GM18951 (cell line): ENCODE data around the gene HIF3A.

Experiments
- POLR2A ChIP-seq: IDR thresholded peaks from 4 replicates; pipeline ENCODE4 v1.6.1; 2011; ENCODE audit warnings: mild to moderate bottlenecking; ENCODE audit not compliant: insufficient read length, insufficient read depth; ENCODE audit errors: extremely low read depth
- in situ Hi-C: fragments of 300-500 bp; cut with MboI; formaldehyde crosslinking; loops from one replicate; pipeline ENCODE4 v1.12.0; 2022; ENCODE audit warnings: low sequenced_read_pairs, mixed read lengths, inconsistent platforms; ENCODE audit not compliant: unreplicated experiment

HIF3A gene

DNA sequence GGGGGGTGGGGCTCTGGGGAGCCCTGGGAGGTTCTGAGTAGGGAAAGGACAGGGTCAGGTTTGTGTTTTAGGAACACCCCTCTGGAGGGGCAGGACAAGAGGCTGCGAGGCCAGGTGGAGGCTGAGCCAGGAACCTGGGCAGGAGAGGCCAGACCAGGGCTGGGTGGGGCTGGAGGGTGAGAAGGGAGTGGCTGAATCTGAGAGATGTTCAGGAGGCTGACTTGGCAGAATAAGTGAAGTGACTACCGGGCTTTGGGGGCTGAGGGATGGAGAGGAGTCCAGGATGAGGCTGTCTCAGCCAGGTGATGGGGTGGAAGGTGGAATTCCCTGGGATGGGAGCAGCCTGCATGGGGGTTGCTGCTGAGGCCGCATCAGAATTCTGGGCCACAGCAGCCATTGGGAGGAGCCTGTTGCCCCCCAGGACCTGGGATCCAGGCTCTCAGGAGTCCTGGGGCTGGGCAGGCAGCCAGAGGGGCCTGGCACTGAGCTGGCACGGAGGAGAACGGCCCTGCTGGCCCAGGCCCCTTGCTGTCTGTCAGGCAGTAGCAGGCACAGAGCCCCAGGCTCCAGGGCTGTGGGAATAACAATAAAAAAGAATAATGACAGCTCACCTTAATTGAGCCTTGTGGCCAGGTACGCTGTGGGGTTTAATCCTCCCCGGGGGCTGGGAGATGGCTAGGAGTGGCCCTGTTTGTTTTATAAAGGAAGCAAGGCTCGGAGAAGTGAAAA lies 53.4 kb downstream of the HIF3A start:
- in situ Hi-C loops = no loop called here
- peak; percentile 6 for TF ChIP-seq POLR2A

DNA sequence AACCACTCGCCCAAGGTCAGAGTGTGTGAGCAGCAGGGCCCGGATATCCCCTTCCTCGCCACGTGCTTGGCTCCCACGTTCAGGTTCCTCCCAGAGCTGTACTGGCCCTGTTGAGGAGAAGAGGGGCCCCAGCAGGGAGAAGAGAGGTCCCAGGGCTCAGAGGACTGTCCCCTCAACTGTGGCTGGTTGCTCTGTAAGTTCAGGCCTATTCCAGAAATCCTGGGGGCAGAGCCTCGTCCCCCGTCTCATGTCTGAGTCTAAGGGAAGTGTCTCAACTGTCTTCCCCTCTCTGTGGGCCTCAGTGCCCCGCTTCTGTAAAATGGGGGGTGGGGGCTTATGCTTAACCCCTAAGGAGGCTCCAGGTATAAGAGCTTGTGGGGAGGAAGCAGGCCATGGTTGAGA lies 53.9 kb downstream of the HIF3A start:
- in situ Hi-C loops = no loop called here
- TF ChIP-seq POLR2A = no peak

DNA sequence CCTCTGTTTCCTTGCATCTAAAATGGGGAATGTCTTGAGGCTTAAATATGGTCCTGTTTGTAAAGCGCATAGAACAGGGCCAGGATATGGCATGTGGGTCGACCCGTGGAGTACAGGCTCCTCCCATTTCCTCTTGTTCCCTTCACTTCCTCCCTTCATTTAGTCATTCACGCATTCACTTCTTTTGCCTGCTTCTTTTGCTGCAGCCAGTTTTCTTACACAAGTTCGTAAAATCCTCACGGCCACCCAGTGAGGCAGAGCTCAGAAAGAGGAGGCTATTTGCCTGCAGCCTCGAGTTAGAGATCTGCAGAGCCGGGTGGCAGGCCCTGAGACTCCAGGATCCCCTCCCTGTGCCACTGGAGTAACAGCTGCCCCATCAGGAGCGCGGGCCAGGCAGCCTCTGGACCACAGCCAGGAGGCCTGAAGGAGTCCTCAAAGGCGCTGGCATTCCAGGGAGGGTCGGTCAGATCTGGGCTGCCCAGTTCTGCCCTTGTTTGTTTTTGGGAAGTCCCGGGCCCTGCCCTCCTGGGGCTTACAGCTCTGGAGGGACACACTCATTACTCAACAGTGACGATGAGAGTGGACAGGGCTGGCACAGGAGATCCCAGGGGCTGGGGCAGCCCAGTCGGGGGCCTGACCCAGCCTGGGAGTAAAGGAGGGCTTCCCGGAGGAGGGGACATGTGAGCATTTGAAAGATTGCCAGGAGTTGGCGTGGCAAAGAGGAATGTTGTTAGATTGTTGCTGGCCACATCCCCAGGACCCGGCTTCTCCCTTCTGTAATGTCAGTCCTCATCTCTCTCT lies 54.6 kb downstream of the HIF3A start:
- TF ChIP-seq POLR2A = no peak
- in situ Hi-C loops = no loop called here

DNA sequence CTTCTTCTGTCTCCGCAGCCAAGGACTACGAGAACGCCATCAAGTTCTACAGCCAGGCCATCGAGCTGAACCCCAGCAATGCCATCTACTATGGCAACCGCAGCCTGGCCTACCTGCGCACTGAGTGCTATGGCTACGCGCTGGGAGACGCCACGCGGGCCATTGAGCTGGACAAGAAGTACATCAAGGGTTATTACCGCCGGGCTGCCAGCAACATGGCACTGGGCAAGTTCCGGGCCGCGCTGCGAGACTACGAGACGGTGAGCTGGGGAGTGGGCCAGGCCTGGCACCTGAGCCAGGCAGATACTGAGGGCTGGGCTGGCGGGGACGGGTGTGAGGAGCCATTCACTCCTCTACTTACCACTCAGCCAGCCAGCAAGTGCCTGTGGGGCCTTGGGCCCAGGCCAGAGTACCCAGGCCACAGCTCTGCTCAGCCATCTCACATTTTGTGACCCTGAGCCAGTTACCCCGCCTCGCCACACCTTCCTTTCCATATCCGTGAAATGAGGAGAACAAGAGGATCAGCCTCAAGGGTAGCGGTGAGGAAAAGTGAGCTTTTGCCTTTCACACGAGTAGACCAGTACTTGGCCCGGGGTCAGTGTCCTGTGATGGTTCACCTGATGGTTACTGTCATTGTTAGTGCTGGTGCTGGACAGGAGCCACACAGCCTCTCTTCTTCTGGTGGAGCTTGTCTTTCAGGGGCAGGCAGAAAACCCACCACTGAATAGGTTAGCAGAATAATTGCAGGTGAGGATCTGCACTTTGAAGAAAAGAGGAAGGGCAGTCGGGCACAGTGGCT lies 57.1 kb downstream of the HIF3A start:
- no peak for TF ChIP-seq POLR2A

DNA sequence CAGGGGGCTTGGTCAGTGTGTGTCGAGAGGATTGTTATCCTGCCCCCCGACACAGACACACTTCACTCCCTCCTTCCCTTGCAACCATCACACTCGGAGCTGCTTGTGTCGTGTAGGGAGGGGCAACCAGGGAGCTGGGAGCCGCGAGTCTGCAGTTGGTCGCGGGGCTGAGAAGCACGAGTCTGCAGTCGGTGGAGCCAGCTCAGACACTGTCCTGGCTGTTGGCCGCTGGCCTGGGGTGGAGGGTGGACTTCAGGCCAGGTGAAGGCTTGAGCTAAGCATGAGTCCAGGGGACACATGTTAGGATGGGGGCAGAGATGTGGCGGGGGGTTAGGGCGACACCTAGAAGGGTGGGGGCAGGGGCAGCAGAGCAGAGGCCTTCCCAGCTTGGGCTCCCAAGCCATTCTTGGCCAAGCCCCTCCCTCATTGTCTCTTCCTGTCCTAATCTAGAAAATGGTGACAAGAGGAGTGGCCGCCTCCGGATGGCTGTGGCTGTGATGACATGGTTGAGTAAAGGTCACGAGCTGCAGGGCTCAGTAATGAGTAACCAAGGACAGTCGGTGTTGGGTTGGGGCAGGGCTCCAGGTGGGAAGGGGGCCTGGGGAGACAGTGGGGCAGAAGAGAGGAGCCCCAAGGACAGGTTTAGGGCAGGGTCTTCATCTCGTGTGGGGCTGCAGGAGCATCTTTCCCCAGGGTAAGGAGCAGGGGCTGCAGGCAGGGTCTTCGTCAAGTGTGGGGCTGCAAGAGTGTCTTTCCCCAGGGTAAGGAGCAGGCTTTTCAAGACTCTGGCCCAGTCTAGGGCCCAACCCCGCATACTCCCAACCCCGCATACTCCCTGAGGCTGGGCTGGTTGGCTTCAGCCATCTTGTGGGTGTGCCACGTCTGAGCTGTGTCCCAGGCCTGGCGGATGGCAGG lies 58.6 kb downstream of the HIF3A start:
- in situ Hi-C loops = no loop called here

More for the DNA sequence above, 57.1 kb downstream of the HIF3A start:
- in situ Hi-C loops = no loop called here

DNA sequence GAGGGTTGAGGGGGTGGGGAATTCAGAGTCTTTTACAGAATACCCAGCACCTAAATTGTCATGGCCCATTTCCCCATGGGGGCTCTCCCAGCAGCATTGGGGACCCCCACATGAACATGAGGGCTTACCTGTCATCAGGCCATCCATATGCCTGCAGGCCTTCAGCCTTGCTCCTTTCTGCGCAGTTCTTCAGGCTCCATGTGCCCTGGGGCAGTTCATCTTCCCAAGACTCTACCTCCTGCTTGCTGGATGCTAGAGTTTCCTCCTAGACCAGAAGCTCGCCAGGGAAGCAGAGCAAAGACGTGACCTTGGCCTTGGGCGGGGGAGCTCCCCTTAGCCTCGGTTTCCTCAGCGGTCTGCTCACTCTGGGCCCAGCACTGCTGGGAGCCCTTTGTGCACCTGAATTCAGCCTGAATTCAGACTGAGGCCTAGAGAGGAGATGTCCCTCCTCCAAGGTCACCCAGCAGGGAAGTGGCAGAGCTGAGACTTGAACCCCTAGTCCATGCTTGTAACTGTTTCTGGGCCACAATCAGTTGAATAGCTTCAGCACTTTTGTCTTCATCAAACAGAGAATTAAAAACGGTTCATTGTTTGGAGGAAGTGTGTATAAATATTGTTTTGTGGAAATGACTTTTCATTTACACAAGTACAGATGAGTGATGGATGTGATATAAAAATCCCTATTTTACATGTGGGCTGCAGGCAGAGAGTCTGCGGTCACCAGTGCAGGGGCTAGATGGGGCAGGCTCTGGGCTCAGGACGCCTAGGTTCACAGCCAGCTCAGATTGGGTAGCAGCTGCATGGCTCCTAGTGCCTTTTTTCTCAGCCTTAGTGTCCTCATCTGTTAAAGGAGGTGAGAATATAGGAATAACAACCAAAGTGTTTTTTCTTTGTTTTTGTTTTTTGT lies 59.6 kb downstream of the HIF3A start:
- in situ Hi-C loops = no loop called here
- TF ChIP-seq POLR2A = no peak

More for the DNA sequence above, 58.6 kb downstream of the HIF3A start:
- no peak for TF ChIP-seq POLR2A

DNA sequence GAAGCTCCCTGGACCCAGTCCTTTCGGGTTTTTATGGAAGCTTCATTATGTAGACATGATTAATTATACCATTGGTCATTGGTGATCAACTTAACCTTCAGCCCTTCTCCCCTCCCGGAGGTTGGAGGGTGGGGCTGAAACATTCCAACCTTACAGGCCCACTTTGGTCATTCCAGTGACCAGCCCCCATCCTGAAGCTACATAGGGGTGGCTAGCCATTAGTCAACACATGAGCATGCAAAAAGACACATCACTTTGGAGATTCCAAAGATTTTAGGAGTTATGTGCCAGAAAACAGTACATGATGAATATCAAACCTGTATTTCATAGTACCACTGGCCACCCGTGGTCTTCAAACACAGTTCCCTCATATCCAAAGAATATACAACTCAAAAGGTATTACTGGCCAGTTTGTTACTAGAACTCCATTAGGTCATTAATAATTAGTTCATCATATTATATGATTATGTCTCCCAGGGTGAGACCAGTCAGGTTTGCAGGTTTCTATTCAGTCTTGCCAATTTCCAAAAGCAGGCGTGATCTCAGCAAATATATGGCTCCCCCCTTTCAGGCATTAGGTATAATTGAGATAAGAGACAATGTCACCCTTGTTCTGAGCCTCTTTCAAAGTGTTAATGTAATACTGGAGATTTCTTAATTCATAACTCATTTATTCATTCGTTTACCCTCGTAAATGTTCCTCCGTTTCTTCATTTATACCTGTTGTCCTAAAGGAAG lies 61.2 kb downstream of the HIF3A start:
- TF ChIP-seq POLR2A = no peak
- in situ Hi-C loops = no loop called here

DNA sequence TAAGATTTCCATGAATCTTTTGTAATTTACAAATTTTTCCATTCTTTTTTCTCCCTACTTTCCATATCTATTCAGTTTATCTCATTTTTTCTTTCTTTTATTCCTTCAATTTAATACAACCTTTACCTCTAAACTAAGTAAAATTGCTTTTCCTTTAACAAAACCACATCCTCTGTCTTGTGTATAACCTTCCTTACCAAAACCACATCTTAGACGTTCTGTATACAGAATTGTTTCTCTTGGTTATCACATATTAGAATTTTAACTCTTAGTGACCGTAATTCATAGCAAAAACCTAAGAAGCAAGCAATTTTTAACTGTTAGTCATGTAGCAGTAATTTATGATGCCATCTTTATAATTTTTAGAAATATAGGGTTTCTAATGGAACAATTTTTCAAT lies 65.1 kb downstream of the HIF3A start:
- no peak for TF ChIP-seq POLR2A
- in situ Hi-C loops = no loop called here

DNA sequence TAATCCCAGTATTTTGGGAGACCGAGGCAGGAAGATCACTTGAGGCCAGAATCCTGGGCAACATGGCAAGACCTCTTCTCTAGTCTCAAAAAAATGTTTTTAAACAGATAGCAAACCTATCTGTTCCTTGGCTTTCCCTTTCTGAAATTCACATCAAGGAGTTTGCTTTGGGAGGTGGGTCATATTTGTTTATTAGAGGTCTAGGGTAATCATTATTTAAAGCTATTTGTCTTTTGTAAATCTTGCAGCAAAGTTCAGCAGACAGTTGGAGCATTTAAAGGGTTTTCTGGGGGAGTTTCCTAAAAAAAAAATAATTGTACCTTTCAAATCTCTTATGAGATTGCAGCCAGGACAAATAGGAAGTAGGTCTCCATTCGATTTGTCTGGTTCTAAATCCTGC lies 67.5 kb downstream of the HIF3A start:
- no peak for TF ChIP-seq POLR2A
- in situ Hi-C loops = no loop called here

DNA sequence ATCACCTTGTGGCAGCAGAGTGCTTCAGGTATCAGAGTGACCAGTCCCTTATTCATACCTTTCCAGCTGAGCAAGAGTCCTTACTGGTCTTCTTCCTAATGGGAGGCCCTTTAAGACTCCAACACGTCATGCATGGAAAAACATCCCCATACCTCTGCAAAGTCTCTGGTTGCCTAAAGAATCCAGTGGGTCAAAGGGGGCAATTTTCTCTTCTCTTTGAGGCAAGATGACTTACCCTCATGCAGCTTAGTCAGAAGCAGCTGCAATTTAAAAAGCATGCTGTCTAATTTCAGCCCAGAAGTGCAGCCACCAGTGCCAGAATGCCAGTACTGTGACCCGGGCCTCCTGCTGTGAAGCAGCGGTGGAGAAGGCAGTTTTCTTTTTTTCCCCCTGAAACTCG lies 68.7 kb downstream of the HIF3A start:
- no peak for TF ChIP-seq POLR2A
- in situ Hi-C loops = no loop called here

DNA sequence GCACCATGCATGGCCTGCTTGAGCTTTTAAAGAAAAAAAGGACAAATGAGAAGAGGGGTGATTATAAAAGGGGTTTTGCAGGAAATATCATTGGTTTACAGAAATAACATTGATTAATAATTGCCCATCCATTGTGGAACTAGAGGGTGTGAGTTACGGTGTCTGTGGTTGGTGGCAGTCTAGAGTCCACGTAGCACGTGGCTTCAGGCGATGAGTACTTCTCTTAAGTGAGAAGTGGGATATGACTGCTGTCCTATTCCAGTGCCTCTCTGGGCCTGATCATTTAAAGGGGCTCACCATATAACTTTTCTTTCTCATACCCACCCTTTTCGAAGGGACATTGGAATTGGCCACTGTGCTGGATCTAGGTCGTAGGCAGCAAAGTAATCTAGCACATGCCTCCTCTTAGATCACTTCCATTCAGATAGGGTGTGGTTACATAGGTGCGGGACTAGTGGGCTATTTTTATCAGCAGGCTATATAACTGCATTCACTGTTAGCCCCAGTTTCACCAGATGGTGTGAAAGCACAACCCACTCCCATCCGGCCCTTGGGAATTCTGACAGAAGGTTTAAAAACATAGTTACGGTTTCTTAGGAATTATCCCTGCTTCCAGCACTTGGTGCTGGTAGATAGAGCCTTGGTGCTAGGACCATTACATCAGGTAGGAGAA lies 69.9 kb downstream of the HIF3A start:
- TF ChIP-seq POLR2A = no peak
- in situ Hi-C loops = no loop called here

DNA sequence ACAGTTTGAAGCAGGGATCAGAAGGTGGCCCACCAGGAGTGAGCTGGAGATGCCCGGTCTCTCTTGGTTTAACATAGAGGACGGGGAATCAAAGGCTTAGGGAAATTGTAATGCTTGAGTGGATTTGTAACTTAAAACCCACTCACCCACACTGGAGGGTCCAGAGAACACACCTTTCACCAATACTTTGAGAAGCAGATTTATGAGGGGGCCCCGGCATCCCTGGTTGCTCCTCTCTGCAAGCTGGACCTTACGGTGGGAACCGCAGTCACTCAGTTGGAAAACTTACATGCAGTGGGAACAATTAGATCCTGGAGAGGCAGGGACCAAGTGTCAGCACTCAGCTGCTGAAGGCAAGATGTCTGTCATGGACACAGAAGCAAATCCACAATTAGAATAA lies 70.6 kb downstream of the HIF3A start:
- in situ Hi-C loops = no loop called here

More for the DNA sequence above, 70.6 kb downstream of the HIF3A start:
- TF ChIP-seq POLR2A = no peak
